GM18520 (cell line): ENCODE measurements around the gene AFAP1.

Experiments
- ATAC-seq: cut with Tn5 transposase; IDR thresholded peaks from one replicate; pipeline ENCODE4 v1.9.1; 2021; ENCODE audit not compliant: unreplicated experiment

Gene AFAP1, protein sequence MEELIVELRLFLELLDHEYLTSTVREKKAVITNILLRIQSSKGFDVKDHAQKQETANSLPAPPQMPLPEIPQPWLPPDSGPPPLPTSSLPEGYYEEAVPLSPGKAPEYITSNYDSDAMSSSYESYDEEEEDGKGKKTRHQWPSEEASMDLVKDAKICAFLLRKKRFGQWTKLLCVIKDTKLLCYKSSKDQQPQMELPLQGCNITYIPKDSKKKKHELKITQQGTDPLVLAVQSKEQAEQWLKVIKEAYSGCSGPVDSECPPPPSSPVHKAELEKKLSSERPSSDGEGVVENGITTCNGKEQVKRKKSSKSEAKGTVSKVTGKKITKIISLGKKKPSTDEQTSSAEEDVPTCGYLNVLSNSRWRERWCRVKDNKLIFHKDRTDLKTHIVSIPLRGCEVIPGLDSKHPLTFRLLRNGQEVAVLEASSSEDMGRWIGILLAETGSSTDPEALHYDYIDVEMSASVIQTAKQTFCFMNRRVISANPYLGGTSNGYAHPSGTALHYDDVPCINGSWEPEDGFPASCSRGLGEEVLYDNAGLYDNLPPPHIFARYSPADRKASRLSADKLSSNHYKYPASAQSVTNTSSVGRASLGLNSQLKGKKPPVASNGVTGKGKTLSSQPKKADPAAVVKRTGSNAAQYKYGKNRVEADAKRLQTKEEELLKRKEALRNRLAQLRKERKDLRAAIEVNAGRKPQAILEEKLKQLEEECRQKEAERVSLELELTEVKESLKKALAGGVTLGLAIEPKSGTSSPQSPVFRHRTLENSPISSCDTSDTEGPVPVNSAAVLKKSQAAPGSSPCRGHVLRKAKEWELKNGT

DNA sequence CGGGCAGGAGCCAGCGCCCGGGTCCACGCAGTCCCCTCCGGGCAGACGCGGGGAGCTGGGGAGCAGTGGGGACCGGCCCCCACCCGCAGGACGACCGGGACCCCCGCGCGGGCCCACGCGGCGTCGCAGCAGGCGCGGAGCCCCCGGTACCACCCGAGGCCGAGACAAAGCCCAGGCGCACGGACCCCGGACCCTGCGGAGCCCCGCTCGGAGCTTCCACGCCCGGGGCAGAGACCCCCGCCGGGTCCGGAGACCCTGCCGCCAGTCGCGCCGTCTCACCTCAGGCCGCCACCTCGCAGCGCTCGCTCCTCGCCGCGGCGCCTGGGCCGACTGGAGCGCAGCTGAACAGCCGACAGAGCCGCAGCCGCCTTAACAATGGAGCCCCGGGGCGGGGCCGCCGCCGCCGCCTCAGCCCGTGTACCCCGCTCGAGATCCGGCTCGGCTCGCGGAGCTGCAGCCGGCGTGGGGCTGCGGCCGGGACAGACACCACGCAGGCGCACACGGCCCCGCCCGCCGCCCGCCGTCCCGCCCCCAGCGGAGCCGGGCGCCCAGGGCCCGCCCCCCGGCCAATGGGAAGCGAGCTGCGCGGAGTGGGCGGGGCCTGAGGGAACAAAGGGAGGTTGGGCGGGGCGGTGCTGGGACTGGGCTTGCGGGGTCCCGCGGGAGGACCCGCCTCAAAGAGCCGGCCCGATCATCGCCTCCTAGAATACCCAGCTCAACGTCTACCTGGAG is at the start of gene AFAP1:
Gene AFAP1, minus strand, starts transcription at position 485 of the 732 bp plus-strand sequence. CDS start 67,783 bp downstream, outside the sequence.
- peak; percentile 60 for ATAC-seq

DNA sequence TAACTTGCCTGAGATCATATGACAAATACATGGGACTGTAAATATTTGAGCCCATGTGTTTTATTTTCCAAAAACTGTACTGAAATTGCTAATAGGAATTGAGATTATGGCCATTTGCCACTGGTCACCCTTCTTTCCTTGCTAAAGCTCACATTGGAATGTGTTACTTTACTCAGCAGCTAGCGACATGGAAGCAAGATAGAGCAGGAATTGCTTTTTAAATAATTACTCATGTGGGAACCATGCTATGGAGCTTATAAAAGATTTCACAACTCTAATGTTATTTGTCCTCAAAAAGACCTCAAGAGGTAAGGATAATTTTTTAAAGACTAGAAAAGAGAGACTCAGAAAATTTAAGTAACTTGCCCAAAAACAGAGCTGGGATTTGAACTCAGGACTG is 48.8 kb upstream of the AFAP1 start:
- no peak for ATAC-seq

DNA sequence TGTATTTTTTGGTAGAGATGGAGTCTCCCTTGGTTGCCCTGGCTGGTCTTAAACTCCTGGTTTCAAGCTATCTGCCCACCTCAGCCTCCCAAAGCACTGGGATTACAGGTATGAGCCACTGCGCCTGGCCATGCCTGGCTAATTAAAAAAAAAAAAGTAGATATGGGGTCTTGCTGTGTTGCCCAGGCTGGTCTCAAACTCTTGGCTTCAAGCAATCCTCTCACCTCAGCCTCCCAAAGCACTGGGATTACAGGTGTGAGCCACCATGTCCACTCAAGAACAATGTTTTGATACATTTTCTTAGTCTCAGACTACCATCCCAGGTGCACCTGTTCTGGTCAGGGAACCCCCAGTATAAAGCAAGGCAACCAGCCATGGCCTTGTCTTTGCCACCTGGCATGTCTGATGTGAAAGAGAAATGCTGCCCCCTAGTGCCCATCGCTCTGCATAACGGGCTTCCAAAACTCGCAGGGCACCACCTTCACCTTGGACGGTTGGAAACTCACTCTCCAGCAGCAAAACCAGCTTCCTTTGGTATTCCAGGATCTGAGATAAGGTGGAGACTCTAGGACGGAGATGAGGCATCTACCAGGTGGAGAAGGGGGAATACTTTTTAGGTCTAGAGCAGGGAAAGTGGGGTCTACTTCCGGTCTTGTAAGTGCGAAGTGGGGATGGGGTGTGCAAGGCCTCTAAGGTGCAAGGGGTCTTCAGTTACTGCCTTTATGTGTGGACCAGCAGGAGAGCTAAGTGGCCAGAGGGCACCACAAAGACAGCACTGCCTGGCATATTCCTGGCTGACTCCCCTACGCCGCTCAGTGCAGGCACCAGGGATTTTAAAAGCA is 47.7 kb upstream of the AFAP1 start:
- ATAC-seq = peak; percentile 37

DNA sequence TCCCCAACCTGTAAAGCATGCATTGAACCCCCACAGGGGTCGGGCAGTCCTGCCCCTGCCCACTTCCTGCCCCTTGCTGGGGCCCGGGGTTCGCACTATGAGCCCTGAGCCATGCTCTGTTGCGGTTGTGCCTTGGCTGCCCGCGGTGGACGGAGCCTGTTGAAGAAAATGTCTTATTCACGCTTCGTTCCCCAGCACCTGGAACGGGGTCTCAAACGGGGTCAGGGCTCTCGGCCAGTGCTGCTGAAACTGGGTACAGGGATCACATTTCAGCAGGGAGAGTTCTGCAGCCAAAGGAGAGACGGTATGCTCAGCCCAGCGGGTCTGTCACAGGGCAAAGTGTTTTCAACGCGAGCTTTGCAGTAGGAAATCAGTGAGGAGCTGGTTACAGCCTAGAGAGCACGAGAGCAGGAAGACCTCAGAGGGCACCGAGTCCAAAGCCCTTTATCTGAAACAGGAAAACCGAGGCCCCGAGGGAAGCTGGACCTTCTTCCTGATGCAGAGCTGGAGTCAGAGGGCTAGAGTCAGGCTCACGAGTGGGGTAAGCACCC is 46.3 kb upstream of the AFAP1 start:
- no peak for ATAC-seq

DNA sequence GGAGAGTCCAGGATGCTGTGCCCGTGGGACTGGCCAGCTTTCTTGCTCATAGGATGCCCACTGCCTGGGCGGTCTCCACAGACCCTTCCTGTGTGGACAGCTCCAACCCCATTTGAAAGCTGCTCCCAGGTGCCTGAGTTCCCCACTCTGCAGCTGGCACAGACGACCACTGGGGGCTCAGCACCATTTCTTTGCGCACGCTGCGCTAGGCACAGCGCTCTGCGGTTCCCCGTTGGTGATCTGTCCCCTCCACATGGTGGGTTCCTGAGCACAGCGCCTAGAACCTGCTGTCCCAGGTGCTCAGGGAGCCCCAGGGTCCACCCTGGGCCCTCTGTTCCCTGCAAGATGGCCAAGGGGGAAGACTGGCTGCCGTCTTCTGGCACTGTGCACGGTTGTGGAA is 45.4 kb upstream of the AFAP1 start:
- no peak for ATAC-seq

DNA sequence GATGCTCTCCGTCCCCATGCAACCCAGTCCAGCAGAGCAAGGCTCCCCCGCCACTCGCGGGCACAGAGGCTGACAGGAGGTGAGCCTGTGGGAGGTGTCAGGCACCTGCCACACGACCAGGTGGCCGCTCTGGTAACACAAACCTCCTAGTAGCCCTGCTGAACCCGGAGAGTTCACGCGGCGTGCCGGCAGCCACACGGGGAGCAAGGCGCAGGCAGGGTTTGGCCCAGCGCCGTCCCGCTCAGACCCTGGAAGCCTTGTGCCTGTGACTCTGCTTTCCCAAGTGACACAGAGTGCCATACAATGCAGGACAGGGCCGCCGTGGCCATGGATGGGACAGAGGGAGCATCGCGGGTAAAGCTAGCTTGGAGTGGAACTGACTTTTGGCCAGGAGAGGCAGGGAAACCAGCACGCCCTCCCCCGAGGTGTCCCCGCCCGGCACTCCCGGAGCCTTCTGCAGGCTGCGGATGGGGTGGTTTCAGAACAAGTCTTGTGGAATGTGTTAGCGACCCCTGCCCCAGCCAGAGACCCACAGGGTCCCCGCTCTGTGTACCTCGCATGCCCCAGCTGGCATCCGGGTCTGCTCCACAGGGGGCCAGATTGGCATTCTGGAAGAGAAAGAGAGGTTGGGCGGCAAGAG is 44.7 kb upstream of the AFAP1 start:
- ATAC-seq = no peak

DNA sequence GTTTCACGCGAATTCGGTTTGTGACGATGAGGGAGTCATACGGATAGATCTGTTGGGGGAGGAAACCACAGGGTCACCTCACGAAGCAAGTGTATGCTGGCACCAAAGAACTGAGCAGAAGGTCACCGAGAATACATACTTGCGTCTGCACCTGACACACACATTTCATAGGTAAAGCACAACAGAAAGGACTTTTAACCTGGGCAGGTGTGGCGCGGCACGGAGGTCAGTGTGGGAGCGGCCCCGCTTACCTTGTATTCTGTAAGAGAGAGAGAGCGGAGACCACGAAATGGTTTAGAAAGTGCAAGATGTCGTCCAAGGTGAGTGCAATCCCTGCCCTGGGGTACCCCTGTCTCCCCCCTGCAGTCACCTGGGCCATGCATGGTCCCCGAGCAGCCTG is 43.6 kb upstream of the AFAP1 start:
- no peak for ATAC-seq

DNA sequence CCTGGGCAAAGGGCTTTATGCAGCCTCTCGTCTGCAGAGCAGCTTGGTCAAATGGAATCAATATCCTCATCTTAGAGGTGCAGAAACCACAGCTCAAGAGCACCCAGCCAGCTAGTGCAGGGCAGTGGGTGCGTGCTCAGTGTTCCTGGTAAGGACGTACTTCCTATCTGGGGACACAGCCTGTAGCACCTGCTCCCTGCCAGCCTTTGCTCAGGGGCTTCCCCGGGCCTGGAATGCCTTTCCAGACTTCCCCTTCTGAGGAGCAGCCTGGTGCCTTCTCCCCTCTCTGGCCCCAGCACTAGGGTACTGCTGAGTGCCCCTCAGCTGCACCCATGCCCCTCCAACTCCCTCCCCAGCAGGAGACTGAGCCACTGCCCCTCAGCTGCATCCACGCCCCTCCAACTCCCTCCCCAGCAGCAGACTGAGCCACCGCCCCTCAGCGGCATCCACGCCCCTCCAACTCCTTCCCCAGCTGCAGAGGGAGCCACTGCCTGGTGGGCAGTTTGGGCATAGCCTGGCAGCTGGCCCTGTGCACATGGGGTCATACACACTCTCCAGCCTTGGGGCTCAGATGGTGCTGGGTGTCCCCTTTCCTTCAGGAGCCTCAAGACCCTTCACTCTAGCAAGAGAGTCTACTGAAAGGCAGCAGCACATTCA is 42.2 kb upstream of the AFAP1 start:
- no peak for ATAC-seq

DNA sequence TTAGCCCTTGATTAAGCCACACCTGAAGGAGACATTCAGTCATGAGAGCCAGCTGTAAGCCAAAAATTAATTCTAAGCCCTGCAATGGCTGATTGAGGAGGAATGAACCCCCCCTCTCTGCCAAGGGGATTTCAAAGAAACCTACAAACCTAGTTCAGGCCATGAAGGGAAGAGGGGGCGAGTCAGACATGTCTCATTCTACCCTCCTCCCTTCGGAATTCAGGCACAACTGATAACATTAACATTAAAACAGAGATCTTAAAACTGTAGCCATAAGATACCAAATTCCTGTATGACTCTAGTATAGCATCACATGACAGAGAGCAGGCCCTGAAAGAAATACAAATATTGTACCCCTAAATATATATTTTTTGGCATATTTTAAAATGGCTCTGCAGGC is 40.4 kb upstream of the AFAP1 start:
- no peak for ATAC-seq

DNA sequence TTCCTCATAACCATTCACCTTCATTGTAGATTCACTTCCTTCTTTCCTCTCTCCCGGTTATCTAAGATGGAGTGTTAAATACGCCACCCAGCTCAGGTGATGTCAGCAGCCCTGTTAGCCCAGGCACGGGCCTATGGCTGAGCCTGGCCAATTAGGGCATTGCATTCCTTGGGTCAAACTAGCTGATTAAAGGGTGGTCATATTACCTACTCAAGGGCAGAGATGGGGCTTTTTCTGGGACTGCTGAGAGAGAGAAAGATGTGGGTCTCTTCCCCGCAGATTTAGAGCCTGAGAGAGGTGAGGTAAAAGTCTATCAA is 39.9 kb upstream of the AFAP1 start:
- no peak for ATAC-seq

DNA sequence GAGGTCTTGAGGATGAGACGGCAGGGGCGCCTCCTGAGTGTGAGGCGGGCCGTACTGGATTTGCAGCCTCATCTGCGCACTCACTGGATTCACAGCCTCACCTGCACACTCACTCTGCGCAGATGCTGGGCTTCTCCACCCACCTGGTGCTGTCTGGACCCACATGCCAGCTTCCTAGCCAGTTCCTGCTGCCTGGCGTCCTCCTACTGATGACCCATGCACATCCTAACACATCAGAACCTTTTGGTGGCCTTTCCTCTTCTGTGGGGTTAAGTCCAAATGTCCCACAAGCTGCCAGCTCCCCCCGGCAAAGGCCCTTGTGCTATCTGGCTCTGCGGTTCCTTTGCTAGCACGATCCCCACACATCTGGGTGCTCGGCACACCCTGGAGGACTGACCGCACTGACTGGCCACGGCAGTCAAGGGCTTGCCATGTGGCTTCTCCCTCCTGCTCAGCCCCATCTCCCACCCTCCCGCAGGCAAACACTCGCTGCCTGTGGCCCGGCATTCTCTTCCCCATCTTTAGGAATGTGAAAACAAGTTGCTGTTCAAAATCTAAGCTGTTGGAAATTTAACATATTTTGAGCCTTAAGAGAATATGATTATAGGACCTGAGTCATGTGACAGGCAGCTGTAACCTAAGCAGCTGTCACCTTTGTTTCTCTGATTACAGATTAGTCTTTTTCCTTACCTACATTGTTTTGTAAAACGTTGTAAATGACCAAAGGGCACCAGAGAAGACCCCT is 39.4 kb upstream of the AFAP1 start:
- no peak for ATAC-seq

DNA sequence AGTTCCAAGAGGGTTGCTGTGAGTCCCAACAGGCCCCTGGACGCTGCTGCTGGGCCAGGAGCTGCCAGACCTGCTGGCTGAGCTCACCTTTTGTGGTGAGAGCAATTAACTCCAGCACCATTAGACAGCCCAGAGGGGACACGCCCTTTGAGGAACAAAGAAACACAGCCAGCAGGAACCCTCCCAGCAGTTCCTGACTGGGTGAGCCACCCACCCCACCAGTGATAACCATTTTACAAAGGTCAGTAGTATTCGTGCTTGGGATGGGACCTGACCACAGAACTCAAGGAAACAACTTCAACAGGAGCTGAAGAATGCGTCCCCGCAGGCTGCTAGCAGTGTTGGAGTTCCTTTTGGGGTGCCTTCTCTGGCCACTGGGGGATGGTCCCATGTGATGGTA is 38.8 kb upstream of the AFAP1 start:
- no peak for ATAC-seq

DNA sequence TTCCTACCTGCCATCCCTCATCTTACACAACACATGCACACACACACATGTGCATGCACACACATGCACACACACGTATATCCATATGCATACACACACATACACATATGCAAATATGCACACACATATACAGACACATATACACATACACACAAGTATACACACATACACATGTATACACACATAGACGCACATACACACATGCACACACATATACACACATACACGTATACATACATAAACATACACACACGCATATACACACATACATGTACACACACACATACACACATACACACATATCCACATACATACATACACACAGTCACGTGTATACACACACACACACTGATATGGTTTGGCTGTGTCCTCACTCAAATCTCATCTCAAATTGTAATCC is 37.0 kb upstream of the AFAP1 start:
- ATAC-seq = no peak

DNA sequence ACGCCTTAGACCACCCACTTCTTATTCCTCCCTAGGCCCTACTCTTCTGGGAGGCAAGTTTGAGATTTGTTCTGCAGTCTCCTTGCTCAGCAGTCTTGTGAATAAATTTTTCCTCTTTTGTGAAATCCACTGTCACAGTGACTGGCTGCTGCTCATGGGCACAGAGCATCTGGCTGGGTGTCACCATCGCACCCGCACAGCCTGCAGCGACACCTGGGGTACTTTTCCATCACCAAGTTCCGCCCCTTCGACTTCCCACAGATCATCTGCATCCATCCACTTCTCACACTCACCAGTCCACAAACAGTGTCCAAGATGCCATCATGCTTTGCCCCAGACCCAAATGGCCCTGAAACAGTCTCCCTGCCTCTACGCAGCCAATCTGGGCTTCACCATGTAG is 36.4 kb upstream of the AFAP1 start:
- ATAC-seq = no peak

DNA sequence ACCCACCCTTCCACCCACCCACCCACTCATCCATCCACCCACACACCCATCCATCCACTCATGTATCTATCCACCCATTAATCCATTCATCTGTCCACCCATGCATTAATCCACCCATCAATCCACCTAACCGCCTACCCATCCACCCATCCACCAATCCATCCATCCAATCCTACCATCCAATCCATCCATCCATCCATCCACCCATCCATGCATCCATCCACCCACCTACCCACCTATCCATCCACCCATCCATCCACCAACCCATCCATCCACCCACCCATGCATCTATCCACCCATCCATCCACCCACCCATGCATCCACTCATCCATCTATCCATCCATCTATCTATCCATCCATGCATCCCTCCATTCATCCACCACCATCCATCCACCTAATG is 34.8 kb upstream of the AFAP1 start:
- no peak for ATAC-seq

DNA sequence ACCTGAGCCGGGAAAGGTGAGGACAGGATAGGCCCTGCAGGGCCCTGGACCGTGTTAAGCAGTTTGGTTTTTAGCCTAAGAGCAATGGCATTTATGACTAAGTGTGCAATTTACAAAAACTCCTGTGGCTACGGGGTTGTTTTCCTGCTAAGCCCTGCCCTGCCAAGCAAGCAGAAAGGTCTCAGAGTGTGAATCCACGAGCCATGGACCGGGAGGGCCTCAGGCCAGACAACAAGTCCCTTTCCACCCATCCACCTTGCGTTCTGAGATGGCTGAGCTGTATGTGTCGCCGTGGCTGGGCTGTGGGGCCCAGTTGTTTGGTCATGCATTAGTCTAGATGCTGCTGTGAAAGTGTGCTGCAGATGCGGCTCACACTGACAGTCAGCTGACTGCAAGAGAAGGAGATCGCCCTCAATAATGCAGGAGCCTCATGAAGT is 33.9 kb upstream of the AFAP1 start:
- ATAC-seq = no peak

DNA sequence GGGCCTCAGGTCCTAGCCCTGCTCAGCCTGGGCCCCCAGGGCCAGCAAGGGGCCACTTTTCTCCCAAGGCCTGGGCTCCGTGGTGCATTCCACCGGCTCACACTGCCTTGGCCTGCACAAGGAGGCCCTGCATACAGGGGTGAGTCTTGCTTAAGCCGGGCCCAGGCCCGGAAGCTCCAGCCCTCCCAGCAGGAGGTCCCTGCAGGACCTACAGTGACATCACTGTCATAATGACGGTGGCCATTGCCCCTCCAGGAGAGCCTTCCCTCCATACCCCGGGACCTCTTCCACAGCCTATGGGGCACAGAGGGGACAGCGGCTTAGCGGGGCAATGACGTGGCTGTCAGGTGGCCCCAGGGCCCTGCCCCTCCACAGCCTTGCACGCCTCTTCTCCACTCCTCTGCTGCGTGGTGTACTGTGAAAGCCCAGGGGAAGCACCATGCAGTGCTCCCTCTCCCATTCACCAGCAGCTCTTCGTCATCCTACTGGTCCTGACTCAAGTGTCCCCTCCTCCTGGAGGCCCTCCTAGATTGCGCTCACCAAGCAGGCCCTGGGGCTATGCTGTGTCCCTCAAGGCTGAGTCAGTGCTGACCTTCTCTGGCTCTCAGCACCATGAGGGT is 32.3 kb upstream of the AFAP1 start:
- ATAC-seq = no peak

DNA sequence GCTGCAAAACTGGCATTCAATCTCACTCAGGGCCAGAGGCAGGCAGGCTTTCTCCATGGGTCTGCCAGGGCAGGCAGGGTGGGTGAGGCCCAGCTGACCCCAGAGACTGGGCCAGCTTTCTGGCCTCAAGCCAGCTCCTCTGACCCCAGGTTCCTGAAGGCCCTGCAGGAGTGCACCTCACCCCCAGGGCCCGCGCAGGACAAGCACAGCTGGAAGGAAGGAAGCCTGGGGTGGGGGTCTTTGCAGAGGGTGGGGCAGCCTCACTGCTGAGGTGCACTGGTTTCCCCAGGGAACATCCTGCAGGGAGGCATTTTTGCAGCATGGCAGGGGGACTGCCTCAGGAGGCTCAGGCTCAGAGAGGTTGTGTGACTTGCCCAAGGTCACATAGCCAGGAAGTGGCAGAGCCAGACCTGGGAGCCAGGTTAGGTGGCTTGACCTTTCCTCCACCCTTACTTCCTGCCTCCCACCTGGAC is 31.5 kb upstream of the AFAP1 start:
- no peak for ATAC-seq
